HL-60 (cell line): Measurements from ENCODE around the gene FSTL4.

Experiments
- DNase-seq, 2 experiments: peaks; one replicate each; pipeline ENCODE4 v3.0.0-alpha.2; 2010 to 2020; ENCODE audit warnings: low read depth in 1 of 2, low spot score in 1 of 2
- H3K27ac ChIP-seq: fragments of 250-450 bp; sonication (Bioruptor Pico); replicated peaks from 2 replicates; pipeline ENCODE4 v1.5.1; 2020; ENCODE audit warnings: mild to moderate bottlenecking, moderate library complexity
- H3K27me3 ChIP-seq: fragments of 250-450 bp; sonication (Bioruptor Pico); 2 replicates; pipeline ENCODE4 v1.5.1; 2021; ENCODE audit warnings: mild to moderate bottlenecking, moderate library complexity; ENCODE audit not compliant: insufficient read depth, poor library complexity, severe bottlenecking
- H3K4me3 ChIP-seq: replicated peaks from 2 replicates; pipeline ENCODE4 v1.5.1; 2011; ENCODE audit warnings: mild to moderate bottlenecking, control low read depth, low read length; ENCODE audit not compliant: insufficient read depth
- GABPA ChIP-seq: IDR thresholded peaks from 2 replicates; pipeline ENCODE4 v1.6.1; 2012; ENCODE audit warnings: low read depth
- POLR2AphosphoS5 ChIP-seq: IDR thresholded peaks from 2 replicates; pipeline ENCODE4 v1.6.1; 2012; ENCODE audit warnings: low read depth
- SPI1 ChIP-seq: IDR thresholded peaks from 2 replicates; pipeline ENCODE4 v1.6.1; 2012; ENCODE audit warnings: low read depth, mild to moderate bottlenecking, borderline replicate concordance
- TF ChIP-seq, protein P1 (sequence below): IDR thresholded peaks from 2 replicates; pipeline ENCODE4 v1.6.1; 2012; ENCODE audit warnings: low read depth; ENCODE audit not compliant: insufficient replicate concordance
- TF ChIP-seq, protein P2 (sequence below): IDR thresholded peaks from one replicate; pipeline ENCODE4 v1.5.1; 2011; ENCODE audit warnings: low read length, control low read depth, inconsistent platforms; ENCODE audit not compliant: insufficient read depth

FSTL4 gene

DNA sequence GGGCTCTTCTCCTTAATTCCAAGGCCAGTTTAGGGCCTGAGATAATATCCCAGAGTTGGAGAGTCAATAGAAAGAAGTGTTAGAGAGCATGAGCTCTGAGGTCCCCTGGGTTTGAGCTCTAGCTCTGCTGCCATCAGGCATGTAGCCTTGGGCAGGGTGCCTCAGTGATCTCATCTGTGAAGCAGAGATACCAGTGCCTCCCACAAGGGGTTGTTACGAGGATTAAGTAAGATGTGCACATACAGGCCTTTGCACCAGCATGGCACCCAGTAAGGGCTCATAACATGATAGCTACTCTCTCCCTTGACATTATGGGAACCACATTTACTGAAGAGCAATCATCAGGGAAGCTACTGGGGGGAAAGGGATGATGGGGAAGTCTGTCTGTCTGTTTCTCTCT is 294.8 kb downstream of the FSTL4 start:
- no peak for DNase-seq
- no peak overlapping the region for H3K27ac ChIP-seq
- H3K27me3 ChIP-seq = no peaks in the 10 kb centered on the region
- no peak overlapping the region for H3K4me3 ChIP-seq
- TF ChIP-seq POLR2AphosphoS5 = no peak
- TF ChIP-seq, protein P1, sequence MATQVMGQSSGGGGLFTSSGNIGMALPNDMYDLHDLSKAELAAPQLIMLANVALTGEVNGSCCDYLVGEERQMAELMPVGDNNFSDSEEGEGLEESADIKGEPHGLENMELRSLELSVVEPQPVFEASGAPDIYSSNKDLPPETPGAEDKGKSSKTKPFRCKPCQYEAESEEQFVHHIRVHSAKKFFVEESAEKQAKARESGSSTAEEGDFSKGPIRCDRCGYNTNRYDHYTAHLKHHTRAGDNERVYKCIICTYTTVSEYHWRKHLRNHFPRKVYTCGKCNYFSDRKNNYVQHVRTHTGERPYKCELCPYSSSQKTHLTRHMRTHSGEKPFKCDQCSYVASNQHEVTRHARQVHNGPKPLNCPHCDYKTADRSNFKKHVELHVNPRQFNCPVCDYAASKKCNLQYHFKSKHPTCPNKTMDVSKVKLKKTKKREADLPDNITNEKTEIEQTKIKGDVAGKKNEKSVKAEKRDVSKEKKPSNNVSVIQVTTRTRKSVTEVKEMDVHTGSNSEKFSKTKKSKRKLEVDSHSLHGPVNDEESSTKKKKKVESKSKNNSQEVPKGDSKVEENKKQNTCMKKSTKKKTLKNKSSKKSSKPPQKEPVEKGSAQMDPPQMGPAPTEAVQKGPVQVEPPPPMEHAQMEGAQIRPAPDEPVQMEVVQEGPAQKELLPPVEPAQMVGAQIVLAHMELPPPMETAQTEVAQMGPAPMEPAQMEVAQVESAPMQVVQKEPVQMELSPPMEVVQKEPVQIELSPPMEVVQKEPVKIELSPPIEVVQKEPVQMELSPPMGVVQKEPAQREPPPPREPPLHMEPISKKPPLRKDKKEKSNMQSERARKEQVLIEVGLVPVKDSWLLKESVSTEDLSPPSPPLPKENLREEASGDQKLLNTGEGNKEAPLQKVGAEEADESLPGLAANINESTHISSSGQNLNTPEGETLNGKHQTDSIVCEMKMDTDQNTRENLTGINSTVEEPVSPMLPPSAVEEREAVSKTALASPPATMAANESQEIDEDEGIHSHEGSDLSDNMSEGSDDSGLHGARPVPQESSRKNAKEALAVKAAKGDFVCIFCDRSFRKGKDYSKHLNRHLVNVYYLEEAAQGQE = no peak
- TF ChIP-seq GABPA = no peak
- TF ChIP-seq, protein P2, sequence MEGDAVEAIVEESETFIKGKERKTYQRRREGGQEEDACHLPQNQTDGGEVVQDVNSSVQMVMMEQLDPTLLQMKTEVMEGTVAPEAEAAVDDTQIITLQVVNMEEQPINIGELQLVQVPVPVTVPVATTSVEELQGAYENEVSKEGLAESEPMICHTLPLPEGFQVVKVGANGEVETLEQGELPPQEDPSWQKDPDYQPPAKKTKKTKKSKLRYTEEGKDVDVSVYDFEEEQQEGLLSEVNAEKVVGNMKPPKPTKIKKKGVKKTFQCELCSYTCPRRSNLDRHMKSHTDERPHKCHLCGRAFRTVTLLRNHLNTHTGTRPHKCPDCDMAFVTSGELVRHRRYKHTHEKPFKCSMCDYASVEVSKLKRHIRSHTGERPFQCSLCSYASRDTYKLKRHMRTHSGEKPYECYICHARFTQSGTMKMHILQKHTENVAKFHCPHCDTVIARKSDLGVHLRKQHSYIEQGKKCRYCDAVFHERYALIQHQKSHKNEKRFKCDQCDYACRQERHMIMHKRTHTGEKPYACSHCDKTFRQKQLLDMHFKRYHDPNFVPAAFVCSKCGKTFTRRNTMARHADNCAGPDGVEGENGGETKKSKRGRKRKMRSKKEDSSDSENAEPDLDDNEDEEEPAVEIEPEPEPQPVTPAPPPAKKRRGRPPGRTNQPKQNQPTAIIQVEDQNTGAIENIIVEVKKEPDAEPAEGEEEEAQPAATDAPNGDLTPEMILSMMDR = no peak
- no peak for TF ChIP-seq SPI1

DNA sequence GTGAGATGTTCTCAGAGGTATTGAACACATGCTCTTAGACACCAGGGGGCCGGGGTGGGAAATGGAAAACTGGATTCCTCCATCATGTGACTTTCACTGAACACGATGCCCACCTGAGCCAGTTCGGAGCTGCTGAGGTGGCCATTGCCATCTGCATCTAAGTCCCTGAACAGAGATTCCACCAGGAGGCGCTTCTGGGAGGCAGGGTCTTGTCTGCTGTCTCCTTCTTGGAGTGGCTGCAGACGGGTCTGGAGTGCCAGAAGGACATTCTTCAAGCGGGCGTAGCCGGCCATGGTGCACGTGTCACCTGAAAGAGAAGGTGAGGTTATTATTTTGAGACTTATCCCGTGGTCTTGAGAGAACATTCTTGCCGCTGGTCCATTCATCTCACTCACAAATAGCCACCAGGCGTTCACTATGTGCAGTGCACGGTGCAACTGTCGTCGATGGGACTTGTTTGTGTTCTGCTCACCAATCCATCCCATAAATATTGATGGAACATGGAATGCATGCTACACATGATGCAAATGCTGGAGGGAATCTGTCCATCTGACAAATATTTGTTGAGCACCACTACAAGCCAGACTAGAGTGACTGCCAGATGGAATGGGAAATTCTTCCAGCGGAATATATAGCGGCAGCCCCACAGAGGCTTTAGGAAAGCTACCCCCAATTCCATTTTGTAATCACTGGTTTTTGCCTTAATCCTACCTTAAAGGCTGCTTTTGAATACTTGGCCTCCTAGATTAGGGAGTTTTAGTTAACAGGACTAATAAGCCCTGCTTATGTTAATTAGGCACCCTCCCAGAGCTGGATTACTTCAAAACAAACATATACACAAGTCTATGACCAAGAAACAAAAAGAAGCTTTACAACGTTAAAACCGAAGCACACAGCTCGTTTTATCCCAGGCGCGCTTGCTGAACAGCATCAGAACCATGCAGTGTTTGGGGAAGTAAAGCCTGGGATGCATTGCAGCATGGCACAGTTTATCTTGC is 295.7 kb downstream of the FSTL4 start:
- no peaks in the 10 kb centered on the region for H3K27me3 ChIP-seq
- no peak for DNase-seq
- no peak overlapping the region for H3K4me3 ChIP-seq
- H3K27ac ChIP-seq = no peak overlapping the region
- no peak for TF ChIP-seq SPI1
- TF ChIP-seq, protein P2 = peak; percentile 2

GRCh38 chr5:133314086-133314485 is 298.3 kb downstream of the FSTL4 start:
- TF ChIP-seq POLR2AphosphoS5 = no peak
- no peak for TF ChIP-seq GABPA
- TF ChIP-seq SPI1 = no peak
- TF ChIP-seq, protein P1 = no peak
- TF ChIP-seq, protein P2 = no peak
- Histone ChIP-seq H3K27me3 (no peaks in the 10 kb centered on the region), H3K4me3 (no peak overlapping the region), H3K27ac (no peak overlapping the region)
- DNase-seq = no peak
